ENCODE measurements around the gene TMCO6.
"Not testable (repeated sequence)": the region's sequence is repeated elsewhere in the genome, so short reads cannot be mapped to it uniquely, and the experiment has no call there.

TMCO6 gene

DNA sequence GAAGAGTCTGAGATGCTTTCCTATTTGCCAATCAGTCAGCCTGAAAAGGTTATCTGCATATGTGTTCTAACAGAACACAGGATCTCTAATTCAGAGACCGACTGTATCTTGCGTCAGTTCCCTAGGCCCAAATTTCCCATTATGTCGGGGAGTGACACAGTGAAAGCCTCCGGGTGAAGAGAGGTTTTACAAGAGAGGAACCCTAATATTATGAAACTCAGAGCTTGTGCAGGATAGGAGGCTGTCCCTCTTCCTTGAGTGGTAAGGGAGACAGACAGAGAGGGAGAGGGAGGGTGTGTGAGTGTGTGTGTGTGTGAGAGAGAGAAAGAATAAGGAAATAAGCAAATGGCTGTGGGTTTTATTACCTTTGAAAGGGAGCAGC lies 8.2 kb upstream of the TMCO6 start:
- no peak for FAIRE-seq

DNA sequence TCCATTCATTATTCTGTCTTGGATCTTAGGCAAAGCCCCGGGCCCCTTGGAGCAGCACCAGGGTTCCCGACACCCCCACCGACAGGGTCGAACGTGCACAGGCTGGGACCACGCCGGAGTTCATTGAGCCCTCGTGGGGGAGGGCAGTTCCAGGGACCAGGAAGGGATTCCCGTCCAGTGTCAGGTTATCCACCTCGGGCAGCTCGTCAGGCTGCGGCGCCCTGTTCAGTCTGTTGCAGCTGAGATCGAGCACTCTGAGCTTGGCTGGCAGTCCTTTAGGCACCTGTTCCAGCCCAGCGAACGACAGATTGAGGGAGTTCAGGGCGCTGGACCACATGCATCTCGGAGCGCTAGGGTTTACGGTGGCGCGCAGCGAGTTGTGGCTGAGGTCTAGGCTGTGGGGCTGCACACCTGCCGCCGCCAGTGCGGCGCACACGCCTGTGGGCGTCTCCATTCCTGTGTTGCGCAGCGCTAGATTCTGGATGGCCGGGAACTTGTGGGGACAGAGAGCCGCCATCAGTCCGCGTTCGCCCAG lies 7.4 kb upstream of the TMCO6 start:
- no peak for FAIRE-seq

DNA sequence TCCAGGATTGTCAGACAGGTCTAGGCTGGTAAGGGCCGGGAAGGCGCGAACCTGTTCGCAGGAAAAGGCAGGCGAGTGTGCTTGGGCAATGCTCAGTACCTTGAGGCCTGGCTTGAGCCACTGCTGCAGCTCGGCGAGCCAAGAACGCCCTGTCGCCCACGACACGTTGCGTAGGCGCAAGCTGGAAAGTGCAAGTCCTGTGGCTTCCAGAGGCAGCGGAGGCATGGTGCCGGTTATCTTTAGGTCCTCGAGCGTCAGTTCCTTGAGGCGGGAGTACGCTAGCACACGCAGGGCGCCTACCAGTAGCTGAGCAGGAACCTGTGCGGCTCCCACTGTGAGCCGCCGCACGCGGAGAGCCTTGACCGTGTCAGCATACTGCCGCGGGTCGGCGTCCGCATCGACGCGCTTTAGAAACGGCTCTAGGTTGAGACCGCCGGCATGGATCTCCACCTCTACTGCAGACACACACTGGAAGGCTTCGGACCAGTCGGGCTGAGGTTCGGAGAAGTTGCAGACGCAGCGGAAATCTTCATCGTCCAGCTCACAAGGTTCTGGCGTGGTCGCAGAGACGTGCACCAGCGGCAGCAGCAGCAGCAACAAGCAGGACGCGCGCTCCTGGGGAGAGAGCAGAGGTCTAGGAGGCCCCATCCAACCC lies 6.8 kb upstream of the TMCO6 start:
- FAIRE-seq = no peak

DNA sequence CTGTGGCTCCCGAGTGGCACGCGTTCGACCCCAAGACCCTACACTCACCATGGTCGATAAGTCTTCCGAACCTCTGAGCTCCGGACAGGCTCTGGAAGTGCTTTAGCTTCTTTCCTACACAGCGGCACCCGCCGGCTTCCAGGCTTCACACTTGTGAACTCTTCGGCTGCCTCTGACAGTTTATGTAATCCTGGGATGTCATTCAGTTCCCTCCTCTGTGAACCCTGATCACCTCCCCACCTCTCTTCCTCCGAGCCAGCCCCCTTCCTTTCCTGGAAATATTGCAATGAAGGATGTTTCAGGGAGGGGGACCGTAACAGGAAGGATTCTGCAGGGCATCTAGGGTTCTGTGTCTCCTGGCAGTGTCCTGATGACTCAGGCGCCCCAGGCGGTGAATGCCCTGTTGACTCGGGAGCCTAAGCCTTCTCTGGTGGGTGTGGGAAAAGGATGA lies 6.2 kb upstream of the TMCO6 start, which contains the start of gene CD14:
TSS of gene CD14 (minus strand) at position 155 of the 451 bp plus-strand sequence. CDS start at position 51, 104 bp downstream.
- FAIRE-seq = no peak

DNA sequence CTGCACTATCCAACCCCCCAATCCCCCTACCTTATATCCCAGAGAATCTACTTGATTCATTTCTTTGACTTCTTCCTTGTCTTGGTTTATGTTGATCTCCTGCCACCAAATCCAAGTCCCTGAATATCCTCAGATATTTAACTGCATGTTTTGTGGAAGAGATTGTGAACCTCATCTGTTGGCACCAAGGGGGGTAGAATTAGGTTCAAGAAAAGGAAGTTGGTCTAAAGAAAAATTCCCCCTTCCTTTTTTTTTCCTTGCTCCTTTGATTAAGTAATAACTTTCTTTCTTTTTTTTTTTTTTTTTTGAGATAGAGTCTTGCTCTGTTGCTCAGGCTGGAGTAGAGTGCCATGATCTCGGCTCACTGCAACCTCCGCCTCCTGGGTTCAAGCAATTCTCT lies 5.8 kb upstream of the TMCO6 start:
- no peak for FAIRE-seq

DNA sequence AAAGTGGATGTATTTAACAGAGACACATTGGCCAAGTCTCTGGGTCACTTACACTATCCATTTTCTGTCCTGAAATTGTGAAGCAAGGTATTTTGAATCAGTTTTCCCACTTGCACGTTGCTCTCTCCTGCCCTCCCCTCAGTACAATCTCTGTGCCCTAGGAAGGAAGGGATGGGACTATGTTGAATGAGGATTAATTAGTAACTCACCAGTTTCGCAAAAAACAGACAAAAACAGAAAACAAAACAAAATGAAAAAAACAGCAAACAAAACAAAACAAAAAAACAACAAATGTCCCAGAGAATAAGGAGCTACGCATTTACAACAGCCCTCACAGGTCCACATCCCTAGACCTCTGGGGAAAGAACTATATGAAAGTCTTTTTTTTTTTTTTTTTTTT lies 5.1 kb upstream of the TMCO6 start:
- FAIRE-seq = no peak

DNA sequence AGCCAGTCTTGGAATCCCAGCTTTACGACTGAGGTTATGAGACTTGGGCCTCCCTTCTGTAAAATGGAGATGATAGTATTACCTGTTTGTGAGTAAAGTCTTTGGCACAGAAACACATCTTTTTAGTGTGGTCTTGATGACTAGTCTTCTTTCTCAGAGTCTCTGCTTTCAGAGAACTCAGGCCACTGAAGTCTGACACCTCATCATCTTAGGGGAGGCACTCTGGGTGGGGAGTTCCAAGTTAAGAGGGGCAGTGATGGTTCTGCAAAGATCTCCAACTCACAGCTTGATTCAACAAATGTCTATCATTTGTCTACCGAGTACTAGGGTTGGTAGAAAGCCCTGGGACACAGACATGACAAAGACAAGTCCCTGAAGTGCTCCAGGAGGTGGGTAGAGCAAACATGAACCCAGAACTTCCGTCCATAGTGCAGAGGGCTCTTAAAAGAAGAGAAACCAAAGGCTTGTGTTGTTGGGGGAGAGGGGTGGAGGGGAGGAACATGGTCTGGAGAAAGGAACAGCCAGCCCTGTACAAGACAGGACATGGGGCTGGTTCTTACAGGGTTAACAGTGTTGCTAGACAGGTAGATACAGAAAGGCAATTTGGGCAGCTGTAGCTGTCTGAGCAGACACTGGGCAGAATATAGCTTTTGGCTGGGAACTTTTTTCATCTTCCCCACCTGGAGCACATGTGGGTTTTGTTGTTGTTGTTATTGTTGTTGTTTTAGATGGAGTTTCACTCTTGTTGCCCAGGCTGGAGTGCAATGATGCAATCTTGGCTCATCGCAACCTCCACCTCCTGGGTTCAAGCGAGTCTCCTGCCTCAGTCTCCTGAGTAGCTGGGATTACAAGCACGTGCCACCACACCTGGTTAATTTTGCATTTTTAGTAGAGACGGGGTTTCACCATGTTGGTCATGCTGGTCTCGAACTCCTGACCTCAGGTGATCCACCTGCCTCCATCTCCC lies 3.7 kb upstream of the TMCO6 start:
- no peak for FAIRE-seq

DNA sequence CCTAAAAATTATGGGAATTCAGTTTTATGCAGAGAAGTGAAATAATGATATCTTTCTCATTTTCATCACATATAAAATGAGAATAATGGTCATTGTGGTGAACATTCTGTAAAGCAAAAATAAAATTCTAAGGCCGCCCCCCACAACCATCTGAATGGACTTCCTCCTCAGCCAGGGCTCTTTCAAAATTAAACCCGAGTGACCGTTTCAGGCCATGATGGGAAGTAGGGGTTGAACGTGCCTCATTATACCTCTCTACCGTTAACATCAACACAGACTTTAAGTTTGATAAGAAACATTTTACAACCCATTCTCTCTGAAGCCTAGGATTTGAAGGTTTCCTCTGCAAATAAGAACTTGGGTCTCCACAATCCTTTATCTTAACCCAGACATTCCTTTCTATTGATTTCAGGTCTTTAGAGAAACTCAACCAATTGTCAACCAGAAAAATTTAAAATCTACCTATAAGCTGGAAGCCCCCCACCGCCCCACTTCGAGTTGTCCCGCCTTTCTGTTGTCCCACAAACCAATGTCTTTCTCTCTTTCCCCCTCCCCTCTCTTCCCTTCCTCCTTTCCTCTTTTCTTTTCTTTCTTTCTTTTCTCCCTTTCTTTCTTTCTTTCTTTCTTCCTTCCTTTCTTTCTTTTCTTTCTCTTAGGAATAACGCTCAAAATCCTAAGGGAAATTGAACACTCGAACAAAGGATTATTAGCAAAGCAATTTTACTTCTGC lies 1.7 kb upstream of the TMCO6 start:
- no peak for FAIRE-seq

DNA sequence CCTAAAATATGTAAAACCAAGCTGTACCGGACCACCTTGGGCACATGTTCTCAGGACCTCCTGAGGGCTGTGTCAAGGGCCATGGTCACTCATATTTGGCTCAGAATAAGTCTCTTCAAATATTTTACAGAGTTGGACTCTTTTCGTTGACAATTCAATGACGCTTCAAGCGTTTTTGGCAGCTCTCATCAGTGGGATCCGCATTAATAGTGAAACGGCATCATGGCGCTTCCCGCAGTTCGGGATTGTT lies 428 bp upstream of the TMCO6 start:
- FAIRE-seq = not testable (repeated sequence)

DNA sequence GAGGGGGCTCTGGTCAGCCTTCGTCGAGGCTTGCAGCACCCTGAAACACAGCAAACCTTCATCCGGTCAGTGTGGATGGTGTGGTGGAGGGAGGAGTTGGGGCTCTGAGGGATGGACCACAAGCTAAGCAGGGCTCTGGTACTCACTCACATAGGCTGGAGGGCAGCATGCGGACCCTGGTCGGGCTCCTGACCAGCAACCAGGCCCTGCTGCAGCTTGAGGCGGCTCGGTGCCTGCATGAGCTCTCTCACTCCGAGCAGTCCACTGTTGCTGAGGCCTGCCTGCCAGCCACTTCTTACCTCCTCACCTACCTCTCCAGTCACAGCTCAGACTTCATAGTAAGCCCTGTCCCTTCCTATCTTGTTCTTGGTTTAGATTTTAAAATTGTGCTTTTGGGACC lies 2.5 kb downstream of the TMCO6 start:
- FAIRE-seq = no peak

DNA sequence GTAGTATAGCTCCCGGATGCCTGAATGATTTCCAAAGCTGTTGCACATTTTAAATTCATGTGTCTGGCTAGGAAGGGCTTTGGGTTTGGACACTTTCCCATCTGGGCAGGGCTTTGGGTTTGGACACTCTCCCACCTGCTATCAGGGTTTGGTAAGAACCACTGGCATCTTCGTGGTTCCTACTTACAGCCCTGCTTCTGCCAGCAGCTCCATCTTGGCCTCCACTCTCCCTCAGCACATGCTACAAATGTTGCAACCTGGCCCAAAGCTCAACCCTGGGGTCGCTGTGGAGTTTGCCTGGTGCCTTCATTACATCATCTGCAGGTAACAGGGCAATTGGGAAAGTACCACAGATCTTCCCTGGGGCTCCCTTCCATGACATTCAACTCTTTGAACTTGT lies 3.5 kb downstream of the TMCO6 start:
- no peak for FAIRE-seq

DNA sequence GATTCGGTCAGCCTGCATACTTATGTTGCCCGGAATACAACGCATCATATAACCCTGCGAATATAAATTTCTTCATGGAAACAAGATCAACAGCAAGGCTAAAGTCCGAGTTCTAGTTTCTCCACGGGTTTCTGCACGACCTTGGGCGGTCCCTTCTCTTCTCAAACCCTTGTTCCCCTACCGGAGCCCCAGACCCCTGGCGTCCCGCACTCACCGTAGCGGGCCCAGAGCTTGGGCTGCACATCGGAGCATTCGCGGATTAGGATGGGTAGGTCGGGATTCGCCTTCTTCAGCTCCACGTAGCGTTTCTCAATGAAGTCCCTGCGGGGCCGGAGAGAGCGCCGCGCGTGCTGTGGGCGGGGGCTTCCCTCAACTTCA lies 7.8 kb downstream of the TMCO6 start:
- FAIRE-seq = no peak

DNA sequence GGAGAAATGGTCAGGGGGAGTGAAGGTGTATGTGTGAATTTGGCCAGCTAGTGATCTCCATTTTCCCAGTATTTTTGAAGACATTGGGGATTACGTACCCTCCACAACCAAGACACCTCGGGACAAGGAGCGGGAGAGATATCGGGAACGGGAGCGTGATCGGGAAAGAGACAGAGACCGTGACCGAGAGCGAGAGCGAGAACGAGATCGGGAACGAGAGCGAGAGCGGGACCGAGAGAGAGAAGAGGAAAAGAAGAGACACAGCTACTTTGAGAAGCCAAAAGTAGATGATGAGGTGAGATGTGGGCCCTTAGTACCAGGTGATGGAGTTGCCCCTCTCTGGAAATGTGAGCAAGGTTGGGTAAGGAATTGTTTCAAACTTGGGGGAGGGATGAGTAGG lies 19.6 kb downstream of the TMCO6 start:
- no peak for FAIRE-seq

DNA sequence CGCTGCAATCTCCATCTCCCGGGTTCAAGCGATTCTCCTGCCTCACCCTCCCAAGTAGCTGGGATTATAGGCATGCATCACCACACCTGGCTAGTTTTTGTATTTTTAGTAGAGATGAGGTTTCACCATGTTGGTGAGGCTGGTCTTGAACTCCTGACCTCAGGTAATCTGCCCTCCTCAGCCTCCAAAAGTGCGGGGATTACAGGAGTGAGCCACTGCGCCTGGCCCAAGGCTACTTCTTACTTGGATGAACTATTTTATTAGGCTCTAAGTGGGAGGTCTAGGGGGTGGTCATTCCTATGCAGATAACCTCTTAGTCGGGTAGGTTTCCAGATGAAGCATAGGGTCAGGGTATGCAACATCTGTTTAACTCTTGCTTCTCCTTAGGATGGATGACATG lies 21.1 kb downstream of the TMCO6 start:
- not testable (repeated sequence) for FAIRE-seq

DNA sequence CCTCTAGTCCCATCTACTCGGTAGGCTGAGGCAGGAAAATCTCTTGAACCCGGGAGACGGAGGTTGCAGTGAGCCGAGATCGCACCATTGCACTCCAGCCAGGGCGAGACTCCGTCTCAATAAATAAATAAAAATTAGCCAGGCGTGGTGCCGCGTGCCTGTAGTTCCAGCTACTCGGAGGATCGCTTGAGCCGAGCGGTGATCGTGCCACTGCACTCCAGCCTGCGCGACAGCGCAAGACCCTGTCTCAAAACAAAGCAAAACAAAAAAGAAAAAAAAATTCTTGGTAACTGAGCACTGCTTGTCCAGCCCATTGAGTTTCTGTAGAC lies 24.7 kb downstream of the TMCO6 start:
- FAIRE-seq = no peak

DNA sequence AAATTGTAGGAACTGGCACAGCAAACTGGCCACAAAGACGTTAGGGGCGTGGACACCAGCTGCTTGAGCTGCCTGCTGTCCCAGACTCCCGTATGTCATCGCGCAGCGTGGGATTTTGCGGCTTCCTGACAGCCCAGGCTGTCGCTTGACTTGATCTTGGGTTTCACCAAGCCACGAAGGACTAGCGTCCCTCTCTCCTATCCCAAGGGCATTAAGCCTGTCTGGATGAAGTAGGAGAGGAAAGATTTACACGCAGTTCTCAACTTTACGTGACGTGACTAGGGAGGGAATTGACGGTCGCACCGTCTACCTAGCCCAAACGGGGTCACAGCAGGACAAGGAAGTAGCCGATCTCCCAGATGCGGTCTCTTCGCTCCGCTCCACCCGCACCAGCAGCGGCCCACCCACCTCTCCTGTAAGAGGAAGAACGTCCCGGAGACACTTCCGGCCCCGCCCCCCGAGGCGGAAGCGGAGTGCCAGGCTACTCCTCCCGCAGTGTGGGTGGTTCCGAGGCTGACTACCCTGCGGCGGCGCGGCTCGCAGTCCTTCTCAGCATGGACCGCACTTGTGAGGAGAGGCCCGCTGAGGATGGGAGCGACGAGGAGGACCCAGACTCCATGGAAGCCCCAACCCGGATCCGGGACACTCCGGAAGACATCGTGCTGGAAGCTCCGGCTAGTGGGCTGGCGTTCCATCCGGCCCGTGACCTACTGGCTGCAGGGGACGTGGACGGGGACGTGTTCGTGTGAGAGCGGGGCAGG lies 25.3 kb downstream of the TMCO6 start, which contains the start of gene WDR55:
TSS of gene WDR55 (plus strand) at position 546 of the 761 bp plus-strand sequence. CDS start at position 555, 9 bp downstream.
- FAIRE-seq = no peak

DNA sequence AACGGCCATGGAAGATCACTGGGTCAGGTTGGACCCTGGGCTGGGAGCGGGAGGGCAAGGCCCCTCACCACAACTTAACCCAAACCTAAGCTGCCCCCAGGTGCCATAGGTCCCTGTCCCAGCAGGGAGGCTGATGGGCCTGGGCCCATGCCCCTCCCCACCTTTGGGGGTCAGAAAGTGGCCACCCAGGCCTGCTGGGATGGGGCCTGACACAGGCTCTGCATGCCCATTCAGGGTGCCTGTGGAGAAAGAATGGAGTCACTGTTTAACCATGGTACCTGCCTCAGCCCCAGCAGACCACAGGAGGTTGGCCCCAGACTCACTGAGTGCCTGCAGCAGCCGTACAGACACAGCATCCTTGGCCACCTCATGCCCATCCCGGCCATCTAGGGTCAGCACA lies 31.8 kb downstream of the TMCO6 start:
- FAIRE-seq = not testable (repeated sequence)

DNA sequence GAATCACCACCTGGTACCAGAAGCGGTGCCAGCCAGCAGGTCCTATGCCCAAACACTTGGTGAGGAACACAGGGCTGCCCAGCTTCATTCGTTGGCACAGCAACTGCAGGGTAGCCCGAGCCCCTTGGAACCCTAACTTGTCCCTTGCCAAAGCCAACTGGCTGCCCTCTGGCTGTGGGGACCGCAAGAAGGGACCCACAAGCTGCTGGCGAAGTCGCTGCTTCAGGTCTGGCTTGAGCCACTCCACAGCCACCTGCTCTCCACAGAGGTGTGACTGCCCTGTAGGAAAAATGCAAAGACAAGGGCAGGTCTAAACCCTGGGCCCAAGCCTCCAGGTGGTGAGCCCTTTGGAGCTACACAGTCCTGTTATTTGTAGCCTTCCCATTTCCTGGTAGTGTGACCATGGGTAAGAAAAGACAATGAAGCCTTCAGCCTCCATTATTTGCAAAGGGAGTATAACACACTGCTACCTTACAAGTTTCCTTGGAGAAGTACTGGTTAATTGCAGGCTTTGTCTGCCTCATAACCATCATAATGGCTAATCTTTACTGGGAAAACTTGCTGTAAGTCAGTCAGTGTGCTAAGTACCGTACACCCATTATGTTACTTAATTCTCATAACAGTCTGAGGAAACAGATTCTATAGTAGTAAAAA lies 32.3 kb downstream of the TMCO6 start:
- no peak for FAIRE-seq

DNA sequence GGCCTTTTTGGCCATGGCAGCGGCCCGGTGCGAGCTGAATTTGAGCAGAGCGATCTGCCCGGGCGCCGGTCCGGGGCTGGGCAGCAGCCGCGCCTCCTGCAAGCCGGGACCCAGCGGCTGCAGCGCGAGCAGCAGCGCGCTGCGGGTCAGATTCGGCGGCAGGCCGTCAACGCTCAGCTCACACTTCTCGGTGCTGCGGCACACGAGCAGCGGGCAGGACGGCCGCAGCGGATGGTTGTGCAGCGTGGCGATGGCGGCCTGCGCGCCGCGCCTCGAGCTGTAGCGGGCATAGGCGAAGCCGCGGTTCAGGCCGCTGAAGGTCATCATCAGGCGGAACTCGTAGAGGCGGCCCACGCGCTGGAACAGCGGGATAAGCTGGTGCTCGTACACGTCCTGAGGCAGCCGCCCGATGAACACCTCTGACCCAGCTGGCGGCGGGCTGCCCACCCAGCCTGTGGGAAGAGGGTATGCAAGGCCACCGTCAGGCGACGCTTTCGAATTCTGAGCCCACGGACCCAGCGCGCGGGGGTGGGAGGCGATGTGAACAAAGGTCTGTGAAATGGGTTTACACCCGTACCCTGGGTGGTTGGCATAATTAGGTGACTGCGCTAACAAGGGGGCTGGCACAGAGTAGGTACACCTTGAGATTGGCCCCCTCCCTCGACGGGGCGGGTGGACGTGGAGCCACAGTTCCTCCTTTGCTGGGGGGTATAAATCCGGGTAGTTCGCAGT lies 33.4 kb downstream of the TMCO6 start:
- FAIRE-seq = no peak

DNA sequence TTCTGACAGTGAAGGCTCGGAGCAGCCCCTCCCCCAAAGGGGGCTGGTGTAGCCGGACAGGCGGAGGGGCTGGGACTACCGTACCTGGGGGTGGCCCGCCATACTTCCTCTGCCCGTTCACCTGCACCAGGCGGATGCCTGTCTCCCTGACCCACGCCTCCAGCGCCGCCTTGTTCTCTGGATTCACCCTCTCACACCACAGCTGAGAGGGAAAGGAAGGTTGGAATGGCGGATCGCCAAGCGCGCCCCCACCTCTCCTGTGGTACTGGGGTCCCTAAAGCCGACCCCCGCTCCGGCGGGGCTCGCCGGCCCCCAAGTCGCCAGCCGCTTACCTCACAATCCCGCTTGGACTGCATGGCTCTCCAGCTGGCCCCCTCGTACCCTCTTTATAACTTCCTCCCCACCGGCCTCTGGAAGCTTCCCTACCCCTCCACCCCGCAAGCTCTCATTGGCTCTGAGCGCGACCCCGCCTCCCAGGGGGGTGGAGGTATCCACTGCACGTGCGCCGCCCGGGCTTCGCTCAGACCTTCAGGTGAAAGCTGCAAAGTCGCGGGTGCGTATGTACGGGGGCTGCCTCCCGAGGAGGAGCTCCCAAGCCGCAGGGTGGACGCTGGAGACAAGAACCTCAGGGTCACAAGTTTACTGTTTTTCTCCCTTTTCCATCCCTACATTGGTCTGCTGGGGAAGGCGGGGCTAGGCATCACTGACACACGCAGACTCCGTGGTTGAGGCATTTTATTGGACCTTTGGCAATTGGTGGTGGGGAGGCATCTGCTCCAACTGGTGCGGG lies 34.1 kb downstream of the TMCO6 start, which contains the start of gene DND1:
TSS of gene DND1 (minus strand) at position 390 of the 790 bp plus-strand sequence. CDS start at position 356, 34 bp downstream.
- FAIRE-seq = no peak

Measured in TTC549 (cell line).